Right forelimb (tissue), 1 donor: ENCODE results near the gene PDLIM3.
A peak's percentile ranks its signal among the peaks of the same experiment; 100 is the strongest.
"Not testable (repeated sequence)": the region's sequence is repeated elsewhere in the genome, so short reads cannot be mapped to it uniquely, and the experiment has no call there.

Source experiments
- DNase-seq: peaks from one replicate; pipeline ENCODE4 v3.0.0-alpha.2; 2018

PDLIM3 gene

DNA sequence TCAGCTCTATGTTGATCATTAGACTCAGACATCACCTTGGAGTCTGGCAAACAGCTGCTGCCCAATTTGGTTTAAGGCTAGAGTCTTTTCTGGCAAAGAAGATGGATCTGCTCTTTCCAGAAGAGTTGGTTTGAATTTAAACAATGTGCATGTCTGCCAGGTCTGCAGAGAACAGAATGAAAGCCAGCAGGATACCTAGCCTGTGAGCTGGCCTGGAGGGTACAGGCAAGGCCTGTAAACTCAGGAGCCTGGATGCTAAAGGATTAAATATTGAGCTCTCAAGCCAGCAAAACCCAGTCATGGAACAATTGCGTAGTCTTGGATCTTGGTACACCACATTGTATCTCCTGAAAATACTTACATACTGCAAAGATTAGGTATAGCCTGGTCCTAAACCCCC is 15.6 kb upstream of the PDLIM3 start:
- DNase-seq, result no peak

DNA sequence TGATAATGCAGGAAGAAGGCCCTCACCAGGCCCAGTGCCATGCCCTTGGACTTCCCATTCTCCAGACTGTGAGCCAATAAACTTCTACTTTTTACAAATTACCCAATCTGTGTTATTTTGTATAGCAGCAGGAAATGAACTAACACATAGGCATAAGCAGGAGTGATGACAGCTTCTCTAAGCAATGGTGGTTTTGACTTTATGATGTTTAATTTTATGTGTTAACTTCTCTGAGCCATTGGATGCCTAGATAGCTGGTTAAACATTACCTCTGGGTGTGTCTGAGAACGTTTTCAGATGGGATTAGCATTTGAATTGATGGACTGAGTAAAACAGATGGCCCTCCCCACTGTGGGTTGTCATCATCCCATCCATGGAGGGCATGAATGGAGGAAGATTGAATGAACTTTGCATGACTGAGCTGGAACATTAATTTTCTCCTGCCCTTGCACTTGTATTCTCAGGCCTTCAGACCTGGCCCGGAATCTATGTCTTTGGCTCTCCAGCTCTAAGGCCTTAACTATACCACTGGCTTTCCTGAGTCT is 13.9 kb upstream of the PDLIM3 start:
- DNase-seq, result no peak

DNA sequence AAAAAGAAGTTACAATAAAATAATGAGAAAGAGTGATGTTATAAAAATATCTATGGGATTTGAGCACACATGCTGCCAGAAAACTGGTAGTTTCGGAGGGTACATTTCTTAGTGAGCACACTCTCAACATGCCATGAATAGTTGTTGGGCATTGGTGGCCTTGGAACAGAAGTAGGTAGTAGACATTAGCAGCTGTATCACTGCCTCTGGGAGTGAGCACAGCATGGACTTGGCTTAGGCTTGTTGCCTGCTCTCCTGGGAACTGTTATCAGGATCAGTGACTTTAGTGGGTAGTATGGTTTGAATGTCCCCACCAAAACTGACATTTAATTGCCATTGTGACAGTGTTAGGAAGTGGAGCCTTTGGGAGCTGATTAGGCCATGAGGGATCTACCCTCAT is 13.3 kb upstream of the PDLIM3 start:
- no peak for DNase-seq

DNA sequence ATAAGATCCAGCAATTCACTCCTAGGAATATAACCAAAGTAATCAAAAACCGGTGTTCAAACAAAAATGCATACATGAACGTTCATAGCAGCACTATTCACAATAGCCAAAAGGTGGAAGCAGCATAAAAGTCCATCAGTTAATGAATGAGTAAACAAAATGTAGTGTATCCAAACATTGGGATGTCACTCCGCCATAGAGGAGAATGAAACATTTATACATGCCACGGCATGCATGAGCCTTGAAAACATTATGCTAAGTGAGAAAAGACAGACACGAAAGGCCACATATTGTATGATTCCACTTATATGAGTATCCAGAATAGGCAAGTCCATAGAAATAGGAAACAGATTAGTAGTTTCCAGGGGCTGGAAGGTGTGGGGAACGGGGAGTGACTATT is 11.0 kb upstream of the PDLIM3 start:
- DNase-seq, result no peak

DNA sequence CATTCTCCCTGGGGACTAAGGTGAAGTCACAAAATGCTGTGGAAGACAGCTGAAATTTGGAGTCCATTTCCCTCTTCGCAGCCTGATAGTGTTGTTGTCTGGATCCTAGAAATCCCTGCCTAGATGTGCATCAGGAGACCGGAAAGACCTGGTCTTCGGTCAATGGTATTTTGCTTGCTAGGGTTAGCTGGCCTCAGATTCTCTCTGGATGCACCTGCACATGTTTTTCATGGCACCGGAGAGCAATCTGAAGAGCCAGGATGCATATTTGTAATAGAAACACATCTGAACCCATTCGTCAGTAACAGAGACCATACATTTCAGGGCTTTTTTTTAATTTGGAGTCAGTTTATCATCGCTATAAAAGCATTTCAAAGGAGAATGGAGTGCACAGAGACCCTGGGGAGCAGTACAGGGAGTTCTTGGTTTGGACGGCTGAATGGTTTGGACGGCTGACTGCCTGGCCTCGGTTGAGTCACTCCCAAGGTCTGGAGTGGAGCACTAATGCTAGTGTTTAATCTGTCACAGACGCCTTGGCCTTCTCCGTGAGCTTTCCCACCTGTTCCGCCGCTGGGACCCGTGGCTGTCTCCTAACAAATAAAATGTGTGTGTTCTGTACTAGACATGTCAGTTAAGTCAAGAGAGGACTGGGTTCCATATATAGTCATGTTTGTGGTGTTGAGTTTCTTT is 7.5 kb upstream of the PDLIM3 start:
- DNase-seq, result peak; percentile 79

DNA sequence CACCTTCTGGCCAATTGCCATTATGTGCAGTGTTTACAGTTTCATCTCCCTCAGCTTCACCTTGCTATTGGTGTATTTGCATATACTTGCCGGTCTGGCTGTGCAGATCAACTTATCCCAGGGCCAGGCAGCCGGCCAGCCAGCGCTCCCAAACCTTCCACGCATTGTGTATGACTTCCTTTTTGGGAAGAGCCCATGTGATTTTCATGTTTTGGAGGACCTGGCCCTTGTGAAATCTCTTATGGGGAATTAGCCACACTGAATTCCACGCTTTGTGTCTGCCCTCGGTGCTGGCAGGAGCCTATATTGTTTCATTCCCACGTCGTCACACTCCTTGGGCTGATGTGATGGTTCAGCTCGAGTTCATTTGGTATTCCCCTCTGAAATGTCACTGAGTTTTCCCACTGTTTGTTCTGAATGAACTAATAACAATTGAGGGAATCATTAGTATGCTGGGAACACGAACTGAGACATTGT is 6.0 kb upstream of the PDLIM3 start:
- DNase-seq, result peak; percentile 59

DNA sequence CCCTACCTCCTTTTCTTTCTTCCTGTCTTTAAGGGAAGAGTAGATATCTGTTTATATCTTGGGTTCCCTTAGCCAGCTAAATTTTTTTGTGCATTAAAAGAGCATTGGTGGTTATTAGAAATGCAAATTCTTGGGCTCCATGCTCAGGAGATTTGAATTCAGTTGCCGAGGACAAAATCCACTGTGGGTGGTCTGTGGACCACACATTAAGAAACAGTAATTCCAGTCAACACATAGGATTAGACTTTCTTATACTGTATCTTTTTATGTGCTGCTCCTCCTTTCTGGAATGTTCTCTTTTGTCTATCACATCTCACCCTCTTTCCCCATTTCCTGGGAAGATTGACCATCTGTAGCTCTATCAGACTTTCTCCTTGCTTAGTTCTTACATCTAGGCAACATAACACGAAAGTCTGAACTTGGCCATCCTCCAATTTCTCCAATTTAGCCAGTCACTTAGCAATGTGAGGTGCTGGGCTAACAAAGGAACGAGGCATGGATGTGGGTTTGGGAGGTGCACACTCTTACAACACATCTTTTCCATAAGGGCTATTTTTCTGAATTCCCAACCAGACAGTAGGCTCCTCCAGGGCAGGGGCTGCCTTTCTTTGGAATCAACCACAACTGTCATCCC is 5.3 kb upstream of the PDLIM3 start:
- no peak for DNase-seq

DNA sequence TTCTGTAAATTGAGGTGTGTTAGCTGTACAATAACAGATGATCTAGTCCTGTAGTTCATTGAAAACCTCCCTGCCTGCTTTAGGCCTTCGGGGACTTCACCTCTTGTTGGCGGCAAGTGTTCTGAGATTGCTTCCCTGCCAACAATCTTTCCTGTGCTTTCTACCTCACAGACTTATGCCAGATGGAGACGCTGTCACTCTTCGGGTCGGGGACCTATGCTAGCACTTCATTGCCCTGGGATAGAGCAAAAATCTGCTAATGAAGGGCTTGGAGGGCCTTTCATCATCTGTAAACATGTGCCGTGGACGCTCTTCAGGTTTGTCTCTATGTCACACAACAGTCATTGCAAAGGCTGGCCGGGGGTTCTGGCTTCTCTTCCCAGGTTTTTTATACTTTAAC is 4.7 kb upstream of the PDLIM3 start:
- DNase-seq, result no peak

DNA sequence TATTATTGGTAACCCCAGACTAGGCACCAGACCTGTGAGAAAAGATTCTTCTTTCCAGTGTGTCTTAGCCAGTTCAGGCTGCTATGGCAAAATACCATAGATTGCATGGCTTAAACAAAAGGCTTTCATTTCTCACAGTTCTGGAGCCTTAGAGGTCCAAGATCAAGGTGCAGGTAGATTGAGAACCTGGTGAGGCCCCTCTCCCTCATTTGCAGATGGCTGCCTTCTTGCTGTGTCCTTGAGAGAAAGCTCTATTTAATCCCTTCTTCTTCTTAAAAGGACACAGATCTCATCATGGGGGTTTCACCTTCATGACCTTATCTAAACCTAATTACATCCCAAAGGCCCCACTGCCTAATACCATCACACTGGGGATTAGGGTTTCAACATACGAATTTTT is 3.5 kb upstream of the PDLIM3 start:
- DNase-seq, result no peak

DNA sequence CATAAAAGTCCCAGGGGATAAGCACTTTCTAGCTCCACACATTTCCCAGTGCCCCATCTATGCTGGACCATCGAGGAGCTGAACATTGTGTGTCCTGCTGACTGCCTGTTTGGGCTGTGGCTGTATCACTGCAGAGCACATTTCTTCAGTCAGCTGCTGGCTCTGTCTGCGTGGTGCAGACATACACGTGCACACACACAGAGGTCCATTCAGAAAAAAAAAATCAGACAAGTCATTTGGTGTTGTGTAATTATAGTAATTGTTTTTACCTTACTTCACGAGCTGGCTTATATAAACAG is 1.1 kb upstream of the PDLIM3 start:
- no peak for DNase-seq

DNA sequence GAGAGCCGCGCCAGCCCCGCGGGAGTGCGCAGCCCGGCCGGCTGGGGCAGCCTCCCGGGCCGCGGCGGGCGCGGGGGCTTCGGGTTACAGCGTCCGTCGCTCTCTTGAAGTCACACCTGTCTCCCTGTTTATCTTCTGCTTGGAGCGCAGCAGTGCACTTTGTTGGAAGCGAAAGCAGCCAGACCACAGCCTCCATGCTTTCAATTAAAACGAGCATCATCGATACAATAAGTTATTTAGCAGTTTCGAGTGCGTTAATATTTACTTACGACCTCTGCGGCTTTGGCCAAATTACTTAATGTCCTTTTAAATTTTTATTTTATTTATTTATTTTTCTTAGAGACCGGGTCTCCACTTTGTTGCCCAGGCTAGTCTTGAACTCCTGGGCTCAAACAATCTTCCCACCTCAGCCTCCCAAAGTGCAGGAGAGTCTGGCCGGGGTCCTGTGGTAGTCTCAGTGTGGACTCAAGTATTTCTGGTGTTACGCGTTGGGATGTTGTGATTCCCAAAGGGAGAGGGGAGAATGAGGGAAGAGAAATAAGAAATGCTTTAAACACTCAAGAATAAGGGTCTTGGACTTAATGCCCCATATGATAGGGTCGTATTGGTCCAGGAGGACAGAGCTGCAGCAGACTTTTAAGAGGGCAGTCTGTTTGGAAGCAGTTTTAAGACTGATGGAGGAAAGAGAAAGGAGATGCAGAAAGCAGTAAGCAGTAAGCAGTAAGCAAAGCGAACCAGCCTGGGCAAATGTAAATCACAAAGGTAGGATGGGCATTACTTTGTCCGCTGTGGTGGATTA is 504 bp upstream of the PDLIM3 start:
- peak; percentile 77 for DNase-seq

DNA sequence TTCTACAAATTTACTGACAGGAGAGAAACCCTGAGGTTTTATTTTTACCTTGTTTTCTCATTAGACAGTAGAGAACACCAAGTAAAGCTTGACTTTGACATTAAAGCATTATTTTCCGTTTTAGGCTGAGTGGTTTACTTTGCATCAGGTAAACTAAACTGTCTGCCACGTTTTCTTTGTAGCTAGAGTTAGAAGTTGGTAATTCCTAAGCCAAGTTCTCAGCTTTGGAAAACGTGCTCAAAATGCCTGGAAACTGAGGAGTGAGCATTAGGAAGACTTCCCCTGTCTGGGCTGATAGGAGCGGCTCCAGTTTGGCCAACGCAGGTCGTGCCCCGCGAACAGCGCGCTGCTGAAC is 819 bp downstream of the PDLIM3 start:
- no peak for DNase-seq

DNA sequence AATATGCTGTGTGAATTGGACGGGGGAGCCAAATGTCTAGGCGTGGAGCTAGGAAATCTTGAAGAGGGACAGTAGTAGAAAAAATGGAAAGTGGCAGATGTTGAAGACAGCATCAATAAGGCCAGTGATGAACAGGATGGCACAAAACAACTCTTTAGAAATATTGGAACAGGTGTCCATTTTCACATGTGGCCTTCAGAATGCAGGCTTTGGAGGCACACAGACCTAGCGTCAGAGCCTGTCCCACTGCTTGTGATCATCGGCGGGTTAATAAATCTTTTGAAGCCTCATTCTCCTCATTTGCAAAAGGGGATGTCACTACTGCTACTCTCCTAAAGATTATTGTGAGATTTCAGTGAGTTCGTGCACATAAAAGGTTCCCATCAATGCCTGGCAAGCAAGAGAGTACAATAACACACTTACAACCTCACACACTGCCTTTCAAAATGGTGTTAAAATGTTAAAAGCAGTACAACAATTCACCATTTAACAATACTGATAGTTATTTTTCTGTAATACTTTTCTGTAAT is 2.4 kb downstream of the PDLIM3 start:
- DNase-seq, result no peak

DNA sequence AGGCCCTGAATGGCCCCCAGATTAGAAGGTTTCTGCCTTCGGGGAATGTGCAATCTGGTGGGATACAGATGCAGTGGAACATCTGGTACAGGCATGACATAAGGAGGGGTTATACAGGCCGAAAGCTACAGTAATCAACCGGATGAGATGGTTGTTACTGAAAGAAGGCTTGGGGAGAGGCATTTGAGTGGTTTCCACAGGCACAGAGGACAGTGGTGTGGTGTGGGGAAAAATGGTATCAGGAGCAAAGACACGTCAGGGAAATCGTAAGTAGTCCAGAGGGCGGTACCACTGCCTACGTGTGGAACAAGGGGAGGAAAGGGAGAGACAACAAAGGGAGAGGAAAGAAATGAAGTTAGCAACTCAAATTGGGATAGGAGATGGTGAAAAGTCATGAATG is 3.0 kb downstream of the PDLIM3 start:
- DNase-seq, result no peak

DNA sequence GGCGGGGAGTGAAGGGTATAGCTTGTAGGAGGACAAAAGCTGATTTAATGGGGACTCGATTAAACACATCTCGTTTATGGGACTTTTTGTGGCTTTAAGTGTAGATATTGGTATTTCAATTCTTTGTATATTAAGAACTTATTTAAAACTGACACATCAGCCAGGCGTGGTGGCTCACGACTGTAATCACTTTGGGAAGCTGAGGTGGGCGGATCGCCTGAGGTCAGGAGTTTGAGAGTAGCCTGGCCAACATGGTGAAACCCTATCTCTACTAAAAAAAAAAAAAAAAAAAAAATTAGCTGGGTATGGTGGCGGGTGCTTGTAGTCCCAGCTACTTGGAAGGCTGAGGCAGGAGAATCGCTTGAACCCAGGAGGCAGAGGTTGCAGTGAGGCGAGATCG is 3.7 kb downstream of the PDLIM3 start:
- not testable (repeated sequence) for DNase-seq

DNA sequence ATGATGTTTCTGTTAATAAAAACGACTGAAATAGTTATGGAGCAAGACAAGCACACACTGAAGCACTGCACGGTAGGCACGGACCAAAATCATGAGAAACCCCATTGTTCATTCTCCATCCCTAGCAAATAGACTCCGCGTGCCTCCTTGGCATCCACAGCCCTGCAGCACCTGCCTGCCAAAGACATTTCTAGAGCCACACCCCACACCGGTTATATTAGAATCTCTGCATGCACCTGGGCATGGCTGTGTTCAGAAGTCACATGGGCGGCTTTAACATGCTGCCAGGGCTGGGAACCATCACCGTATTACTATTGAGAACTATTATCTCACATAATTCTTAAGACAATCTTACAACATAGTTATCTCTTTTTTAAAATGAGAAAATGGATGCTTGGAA is 5.9 kb downstream of the PDLIM3 start:
- no peak for DNase-seq

DNA sequence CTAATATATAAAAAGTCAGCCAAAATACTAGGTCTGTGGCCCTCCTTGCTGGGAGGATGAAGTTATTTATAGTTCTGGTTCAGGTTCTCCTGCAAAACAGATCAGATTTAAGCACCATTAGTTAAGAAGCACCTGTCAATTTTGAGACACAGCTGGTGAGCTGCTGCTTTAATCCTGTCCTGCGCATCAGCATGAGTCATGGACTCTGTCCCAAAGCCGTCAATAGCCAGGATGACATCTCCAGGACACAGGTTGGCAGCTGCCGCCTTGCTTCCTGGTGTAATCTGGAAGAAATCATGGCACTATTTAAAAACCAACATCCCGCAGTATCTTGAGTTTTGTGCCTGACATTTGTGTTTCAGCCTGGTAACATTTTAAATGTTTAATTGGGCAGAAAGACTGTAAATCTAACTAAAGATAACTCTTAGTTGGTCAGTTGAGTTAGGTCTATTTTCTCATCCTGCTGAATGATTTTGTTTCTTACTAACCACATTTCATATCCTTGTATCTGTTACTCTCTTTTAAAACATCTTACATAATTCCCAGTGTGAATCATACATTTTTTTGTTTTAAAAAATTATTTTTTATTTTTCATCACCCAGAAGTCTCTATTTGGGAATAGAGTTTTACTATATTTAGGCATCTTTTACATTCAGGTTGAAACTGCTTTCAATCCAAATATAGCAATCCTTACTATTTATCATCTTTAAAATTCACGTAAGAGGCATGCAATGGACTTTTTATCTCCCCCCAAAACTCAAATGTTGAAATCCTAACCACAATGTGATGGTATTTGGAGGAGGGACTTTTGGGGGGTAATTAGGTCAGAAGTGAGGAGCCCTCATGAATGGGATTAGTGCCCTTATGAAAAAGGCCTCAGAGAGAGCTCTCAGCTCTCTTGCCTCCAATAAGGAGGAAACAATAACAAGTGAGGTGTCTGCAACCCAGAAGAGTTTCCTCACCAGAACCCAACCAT is 10.1 kb downstream of the PDLIM3 start:
- DNase-seq, result no peak

DNA sequence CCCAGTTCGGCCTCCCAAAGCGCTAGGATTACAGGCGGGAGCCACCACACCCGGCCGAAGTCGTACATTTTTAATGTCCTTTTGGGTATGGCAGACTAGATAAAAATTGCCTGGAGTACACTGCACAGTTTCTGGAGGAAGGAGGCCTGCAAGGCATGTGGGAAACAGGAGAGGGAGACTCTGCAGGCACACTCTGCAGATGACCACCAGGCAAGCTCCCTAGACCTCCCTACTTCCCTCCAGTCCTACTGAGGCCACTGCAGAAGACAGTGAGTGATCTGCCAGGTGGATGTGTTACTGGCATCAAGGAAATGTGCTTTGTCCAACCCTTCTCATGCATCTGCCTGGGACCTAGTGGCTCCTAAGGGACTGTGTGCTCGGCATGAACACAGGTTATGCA is 11.4 kb downstream of the PDLIM3 start:
- DNase-seq, result no peak

DNA sequence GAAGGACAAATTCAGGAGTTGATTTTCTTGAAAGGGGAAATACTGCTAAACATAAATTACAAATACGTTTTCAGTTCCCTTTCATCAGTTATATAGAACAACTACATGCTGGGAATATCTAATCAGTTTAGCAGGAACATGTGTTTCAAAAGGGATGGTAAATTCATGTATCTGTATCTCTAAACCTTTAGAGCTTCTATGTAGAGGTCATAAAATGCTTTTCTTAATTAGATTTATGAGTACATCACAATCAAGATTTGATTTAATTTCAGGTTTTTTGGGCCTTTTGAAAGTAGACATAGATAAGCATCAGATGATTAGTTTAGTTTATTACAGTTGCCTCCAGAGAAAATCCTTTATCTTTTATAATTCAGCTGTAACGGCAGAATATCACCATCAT is 12.9 kb downstream of the PDLIM3 start:
- DNase-seq, result no peak

DNA sequence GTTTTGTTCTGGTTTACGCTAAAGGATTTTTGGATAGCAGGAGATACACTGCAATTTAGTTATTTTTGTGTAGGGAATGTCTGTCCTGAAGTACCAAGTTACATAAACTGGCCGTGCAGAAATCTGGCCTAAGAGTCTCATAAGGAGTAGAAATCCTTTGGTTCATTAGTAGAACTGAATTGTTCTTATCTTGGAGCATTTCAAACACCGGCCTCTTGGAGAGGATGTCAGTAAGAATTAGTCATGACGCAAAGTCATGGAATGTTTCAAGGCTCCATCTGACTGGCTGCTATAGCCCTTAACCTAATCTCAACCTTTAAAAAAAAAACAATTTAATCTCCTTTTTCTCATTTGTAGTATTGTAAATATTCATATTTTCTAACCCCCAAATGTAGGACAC is 15.2 kb downstream of the PDLIM3 start:
- no peak for DNase-seq

DNA sequence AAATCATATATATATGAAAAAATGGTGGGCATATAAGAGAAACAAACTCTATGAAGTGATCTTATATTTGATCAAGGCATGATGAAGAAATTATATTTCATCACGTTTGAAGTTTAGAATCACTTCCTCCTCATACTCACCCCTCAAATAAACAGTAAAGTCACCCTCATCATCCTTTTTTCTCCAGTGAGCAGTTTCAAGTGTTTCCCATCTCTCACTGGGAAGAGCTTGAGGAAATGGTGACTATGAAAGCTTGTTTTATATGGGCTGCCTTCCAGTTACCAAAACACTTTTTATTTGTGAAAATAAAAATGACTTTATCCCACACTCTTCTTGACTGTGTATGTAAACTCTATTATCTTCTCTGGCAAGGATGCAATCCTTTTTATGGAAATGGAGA is 16.8 kb downstream of the PDLIM3 start:
- no peak for DNase-seq

DNA sequence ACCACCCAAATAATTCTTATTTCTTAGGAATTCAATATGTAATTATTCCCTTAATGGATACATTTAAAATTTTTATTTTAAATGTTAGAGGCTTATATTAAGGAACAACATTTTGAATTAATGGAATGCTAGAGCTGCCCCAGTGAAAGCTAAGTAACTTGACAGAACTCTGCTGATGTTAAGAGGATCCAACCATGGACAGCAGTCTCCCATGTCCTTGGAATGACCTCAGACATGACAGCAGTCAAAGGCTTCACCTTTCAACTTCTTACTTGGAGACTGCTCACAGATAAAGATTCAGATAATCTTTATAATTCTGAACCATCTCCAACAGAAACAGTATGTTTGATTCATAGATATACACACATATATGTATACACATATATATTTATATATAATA is 17.2 kb downstream of the PDLIM3 start:
- no peak for DNase-seq

DNA sequence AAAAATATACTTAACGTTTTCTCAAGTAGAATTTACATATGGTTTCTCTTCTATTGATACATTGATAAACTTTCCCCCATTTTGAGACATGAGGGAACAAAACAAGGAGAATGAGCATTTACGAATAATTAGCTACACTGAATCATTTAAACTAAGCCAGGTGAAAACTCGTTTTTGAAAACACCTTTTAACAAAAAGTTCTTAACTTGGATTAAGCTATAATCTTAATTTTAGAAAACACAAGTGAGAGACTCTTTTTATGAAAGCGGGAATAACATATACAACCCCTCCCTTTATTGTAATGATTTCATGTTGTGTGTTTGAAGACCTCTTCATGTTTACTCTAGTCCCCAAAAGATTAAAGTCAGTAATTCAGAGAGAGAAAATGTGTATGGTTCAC is 20.1 kb downstream of the PDLIM3 start:
- DNase-seq, result no peak
